Trophoblast cell (in vitro differentiated cells and primary cell): ENCODE results near the gene CSMD2.

Source experiments
- DNase-seq, 2 donors: peaks; one replicate each; pipeline ENCODE4 v3.0.0-alpha.2; 2016
- H2AFZ ChIP-seq: 2 replicates; pipeline ENCODE4 v1.6.1; 2013; ENCODE audit warnings: low read length, moderate library complexity, mild to moderate bottlenecking; ENCODE audit not compliant: insufficient read depth, poor library complexity
- H2AK5ac ChIP-seq: 2 replicates; pipeline ENCODE4 v1.6.1; 2013; ENCODE audit warnings: mild to moderate bottlenecking, low read length
- H2BK120ac ChIP-seq: 2 replicates; pipeline ENCODE4 v1.6.1; 2013; ENCODE audit warnings: low read length, mild to moderate bottlenecking, moderate library complexity; ENCODE audit not compliant: insufficient read depth, poor library complexity
- H2BK12ac ChIP-seq: 2 replicates; pipeline ENCODE4 v1.6.1; 2013; ENCODE audit warnings: mild to moderate bottlenecking, low read length, moderate library complexity
- H2BK5ac ChIP-seq: 2 replicates; pipeline ENCODE4 v1.6.1; 2013; ENCODE audit warnings: low read length, low read depth, moderate library complexity, mild to moderate bottlenecking; ENCODE audit not compliant: poor library complexity
- H3K14ac ChIP-seq: 2 replicates; pipeline ENCODE4 v1.6.1; 2013; ENCODE audit warnings: mild to moderate bottlenecking, low read length
- H3K18ac ChIP-seq: 2 replicates; pipeline ENCODE4 v1.6.1; 2013; ENCODE audit warnings: mild to moderate bottlenecking, low read length
- H3K23ac ChIP-seq: 2 replicates; pipeline ENCODE4 v1.6.1; 2013; ENCODE audit warnings: low read length
- H3K27ac ChIP-seq: 2 replicates; pipeline ENCODE4 v1.5.1; 2013; ENCODE audit warnings: low read depth, mild to moderate bottlenecking, inconsistent platforms, low read length, moderate library complexity
- H3K27me3 ChIP-seq: 2 replicates; pipeline ENCODE4 v1.6.1; 2013; ENCODE audit warnings: inconsistent platforms, mild to moderate bottlenecking, low read length, moderate library complexity; ENCODE audit not compliant: insufficient read depth
- H3K36me3 ChIP-seq, 2 experiments: 1 replicate in 1 of 2; 2 replicates in 1 of 2; pipeline ENCODE4 v1.6.1; 2013; ENCODE audit warnings: low read length in 2 of 2, mild to moderate bottlenecking in 2 of 2, moderate library complexity in 1 of 2; ENCODE audit not compliant: insufficient read depth in 2 of 2, control insufficient read depth in 1 of 2
- H3K4ac ChIP-seq: 2 replicates; pipeline ENCODE4 v1.6.1; 2013; ENCODE audit warnings: low read depth, mild to moderate bottlenecking, low read length, moderate library complexity
- H3K4me1 ChIP-seq, 2 experiments: 1 replicate in 1 of 2; 2 replicates in 1 of 2; pipeline ENCODE4 v1.6.1; 2013; ENCODE audit warnings: low read length in 2 of 2, mild to moderate bottlenecking in 2 of 2, moderate library complexity in 1 of 2; ENCODE audit not compliant: insufficient read depth in 2 of 2, control insufficient read depth in 1 of 2
- H3K4me2 ChIP-seq: 2 replicates; pipeline ENCODE4 v1.6.1; 2013; ENCODE audit warnings: inconsistent platforms, mild to moderate bottlenecking, low read length, moderate library complexity
- H3K4me3 ChIP-seq: 2 replicates; pipeline ENCODE4 v1.5.1; 2013; ENCODE audit warnings: mild to moderate bottlenecking, low read depth, low read length, inconsistent platforms
- H3K79me1 ChIP-seq: one replicate; pipeline ENCODE4 v1.6.1; 2013; ENCODE audit warnings: low read length
- H3K79me2 ChIP-seq: 2 replicates; pipeline ENCODE4 v1.6.1; 2013; ENCODE audit warnings: low read length, mild to moderate bottlenecking; ENCODE audit not compliant: control insufficient read depth, insufficient read depth, poor library complexity
- H3K9ac ChIP-seq: 2 replicates; pipeline ENCODE4 v1.6.1; 2013; ENCODE audit warnings: mild to moderate bottlenecking, low read length
- H3K9me3 ChIP-seq: 2 replicates; pipeline ENCODE4 v1.6.1; 2013; ENCODE audit warnings: low read depth, mild to moderate bottlenecking, control low read depth, inconsistent platforms, low read length; ENCODE audit not compliant: insufficient read depth
- H4K12ac ChIP-seq: 2 replicates; pipeline ENCODE4 v1.6.1; 2013; ENCODE audit warnings: low read depth, mild to moderate bottlenecking, low read length, moderate library complexity
- H4K8ac ChIP-seq: 2 replicates; pipeline ENCODE4 v1.6.1; 2013; ENCODE audit warnings: low read depth, mild to moderate bottlenecking, low read length, moderate library complexity
- H4K91ac ChIP-seq: one replicate; pipeline ENCODE4 v1.6.1; 2013; ENCODE audit warnings: low read depth, mild to moderate bottlenecking, low read length, moderate library complexity
- WGBS: extraction: QIAGEN DNeasy Blood & Tissue Kit; methylation state at CpG from one replicate; pipeline ENCODE4 v1.1.7; 2013; ENCODE audit warnings: missing lambda C conversion rate; ENCODE audit not compliant: insufficient read length, insufficient coverage; ENCODE audit errors: extremely low coverage; 5-methylcytosine and 5-hydroxymethylcytosine counted together

CSMD2 gene

DNA sequence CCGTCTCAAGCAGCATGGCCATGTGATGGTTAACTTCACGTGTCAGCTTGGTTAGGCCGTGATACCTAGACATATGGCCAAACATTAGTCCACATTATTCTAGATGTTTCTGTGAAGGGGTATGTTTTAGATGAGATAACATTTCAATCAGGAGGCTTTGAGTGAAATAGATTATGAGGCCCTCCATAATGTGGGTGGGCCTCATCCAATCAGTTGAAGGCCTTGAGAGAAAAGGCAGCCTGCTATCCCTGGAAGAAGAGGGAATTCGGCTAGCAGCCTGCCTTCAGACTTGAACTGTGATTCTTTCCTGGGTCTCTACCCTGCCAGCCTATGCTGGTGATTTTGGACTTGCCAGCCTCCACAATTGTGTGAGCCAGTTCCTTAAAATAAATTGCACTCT, 602.5 kb downstream of the CSMD2 start:
- Histone ChIP-seq H3K4me1 (no peaks in the 10 kb centered on the region), H4K12ac (no peak overlapping the region), H3K18ac (no peak overlapping the region), H3K14ac (no peak overlapping the region), H4K91ac (no peak overlapping the region), H3K9ac (no peak overlapping the region), H3K36me3 (no peaks in the 10 kb centered on the region), H2BK5ac (no peak overlapping the region), H2BK120ac (no peak overlapping the region), H2BK12ac (no peak overlapping the region), H3K79me1 (no peaks in the 10 kb centered on the region), H3K4me3 (no peak overlapping the region), H3K4ac (no peak overlapping the region), H4K8ac (no peak overlapping the region), H2AFZ (no peak overlapping the region), H3K23ac (no peak overlapping the region), H3K9me3 (peaks cover 2% of the 10 kb centered on the region), H3K27me3 (no peaks in the 10 kb centered on the region), H2AK5ac (no peak overlapping the region), H3K27ac (no peak overlapping the region), H3K4me2 (no peak overlapping the region), H3K79me2 (no peaks in the 10 kb centered on the region)
- WGBS = no CpG with 5 or more reads among the region's 4 CpGs
- DNase-seq = no peak

- no peak overlapping the region for H3K4me2 ChIP-seq
- no peak overlapping the region for H2BK5ac ChIP-seq
- H3K79me2 ChIP-seq = no peaks in the 10 kb centered on the region
- no peak overlapping the region for H3K4me3 ChIP-seq
- no peak overlapping the region for H3K18ac ChIP-seq
- no peak overlapping the region for H3K9ac ChIP-seq
- DNase-seq = no peak
- no CpG with 5 or more reads among the region's 9 CpGs for WGBS
- H3K79me1 ChIP-seq = no peaks in the 10 kb centered on the region
- H3K4ac ChIP-seq = no peak overlapping the region
- no peak overlapping the region for H3K27ac ChIP-seq
- H4K8ac ChIP-seq = no peak overlapping the region
- no peak overlapping the region for H2BK12ac ChIP-seq
- no peak overlapping the region for H4K91ac ChIP-seq
- no peaks in the 10 kb centered on the region for H3K36me3 ChIP-seq
- H2BK120ac ChIP-seq = no peak overlapping the region
- no peak overlapping the region for H3K23ac ChIP-seq
- no peak overlapping the region for H2AK5ac ChIP-seq
- no peak overlapping the region for H2AFZ ChIP-seq
- no peaks in the 10 kb centered on the region for H3K4me1 ChIP-seq
- H3K14ac ChIP-seq = no peak overlapping the region
- H3K9me3 ChIP-seq = peaks cover 2% of the 10 kb centered on the region
- H3K27me3 ChIP-seq = no peaks in the 10 kb centered on the region
- no peak overlapping the region for H4K12ac ChIP-seq
These were observed 603.5 kb downstream of the CSMD2 start for GRCh38 chr1:33561576-33561975.

DNA sequence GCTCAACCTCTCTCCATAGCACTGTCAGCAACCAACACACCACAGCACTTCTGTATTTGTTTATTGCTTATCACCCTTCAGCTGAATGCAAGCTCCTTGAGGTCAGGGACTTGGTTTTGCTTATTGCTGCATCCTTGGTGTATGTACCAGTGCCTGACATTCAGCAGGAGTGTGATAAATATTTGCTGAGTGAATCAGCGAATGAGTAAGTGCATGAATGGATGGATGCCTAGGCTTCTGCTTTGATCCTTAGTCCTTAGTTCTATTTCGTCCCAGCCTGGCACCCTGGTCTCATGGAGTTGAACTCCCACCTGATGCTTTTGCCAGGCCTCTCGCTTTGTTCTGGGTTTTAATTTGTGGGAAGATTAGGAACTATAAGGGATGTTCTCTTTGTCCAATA, 604.4 kb downstream of the CSMD2 start:
- H4K12ac ChIP-seq = no peak overlapping the region
- no peak overlapping the region for H4K91ac ChIP-seq
- H2BK12ac ChIP-seq = no peak overlapping the region
- H3K79me2 ChIP-seq = no peaks in the 10 kb centered on the region
- no peak overlapping the region for H2AFZ ChIP-seq
- H3K4me3 ChIP-seq = no peak overlapping the region
- no peak overlapping the region for H3K23ac ChIP-seq
- no peak overlapping the region for H3K27ac ChIP-seq
- no peak overlapping the region for H4K8ac ChIP-seq
- H3K4me2 ChIP-seq = no peak overlapping the region
- H3K14ac ChIP-seq = no peak overlapping the region
- H3K4me1 ChIP-seq = no peaks in the 10 kb centered on the region
- no peak overlapping the region for H2BK120ac ChIP-seq
- H2AK5ac ChIP-seq = no peak overlapping the region
- H3K36me3 ChIP-seq = no peaks in the 10 kb centered on the region
- H3K18ac ChIP-seq = no peak overlapping the region
- H2BK5ac ChIP-seq = no peak overlapping the region
- H3K4ac ChIP-seq = no peak overlapping the region
- H3K9ac ChIP-seq = no peak overlapping the region
- whole genome bisulfite sequencing = no CpG with 5 or more reads among the region's 3 CpGs
- H3K27me3 ChIP-seq = no peaks in the 10 kb centered on the region
- H3K79me1 ChIP-seq = no peaks in the 10 kb centered on the region
- H3K9me3 ChIP-seq = peaks cover 2% of the 10 kb centered on the region
- DNase-seq = peak in 1 of 2 donors; percentile 14

- Histone ChIP-seq H4K91ac (no peak overlapping the region), H2BK120ac (no peak overlapping the region), H3K4me2 (no peak overlapping the region), H3K27ac (no peak overlapping the region), H3K27me3 (no peaks in the 10 kb centered on the region), H3K4ac (no peak overlapping the region), H3K9me3 (peaks cover 11% of the 10 kb centered on the region), H3K14ac (no peak overlapping the region), H3K36me3 (no peaks in the 10 kb centered on the region), H2BK5ac (no peak overlapping the region), H3K4me1 (no peaks in the 10 kb centered on the region), H2AFZ (no peak overlapping the region), H3K79me1 (no peaks in the 10 kb centered on the region), H3K79me2 (no peaks in the 10 kb centered on the region), H3K4me3 (no peak overlapping the region), H3K23ac (no peak overlapping the region), H4K12ac (no peak overlapping the region), H3K18ac (no peak overlapping the region), H2BK12ac (no peak overlapping the region), H2AK5ac (no peak overlapping the region), H3K9ac (no peak overlapping the region), H4K8ac (no peak overlapping the region)
- WGBS = no CpG with 5 or more reads among the region's 2 CpGs
- no peak for DNase-seq
These were observed 616.3 kb downstream of the CSMD2 start for GRCh38 chr1:33548721-33549120.
